Heart right ventricle (tissue), 16 donors: ENCODE data around the gene FERMT2. TPM values are rescaled to one million over a fixed set of nuclear protein-coding genes. Genes with fewer than 3 reads are reported as not detected.

Experiments used
- ATAC-seq, 8 donors: fragments of 200-7000 bp; cut with Tn5 transposase; one replicate each; pipeline ENCODE4 v1.9.1; 2020; ENCODE audit warnings: mild to moderate bottlenecking in 8 of 8, moderate library complexity in 8 of 8, moderate number of reproducible peaks in 1 of 8
- DNase-seq, 2 donors: peaks; one replicate each; pipeline ENCODE4 v3.0.0-alpha.2; 2020
- H3K27ac ChIP-seq, 10 donors: fragments of 200-600 bp; sonication (generic) in 2 of 10; one replicate each; pipeline versions ENCODE4 v1.5.0 to v1.8.0; 2020 to 2022; ENCODE audit warnings: mild to moderate bottlenecking in 3 of 10
- H3K27me3 ChIP-seq, 7 donors: fragments of 200-600 bp; one replicate each; pipeline ENCODE4 v1.8.0; 2021 to 2022; ENCODE audit warnings: mild to moderate bottlenecking in 2 of 7
- H3K36me3 ChIP-seq, 9 donors: fragments of 200-600 bp; sonication (generic) in 1 of 9; one replicate each; pipeline versions ENCODE4 v1.5.0 to v1.8.0; 2020 to 2022; ENCODE audit warnings: mild to moderate bottlenecking in 2 of 9
- H3K4me1 ChIP-seq, 9 donors: fragments of 200-600 bp; sonication (generic) in 1 of 9; one replicate each; pipeline versions ENCODE4 v1.5.0 to v1.8.0; 2020 to 2022; ENCODE audit warnings: mild to moderate bottlenecking in 4 of 9
- H3K4me3 ChIP-seq, 10 donors: fragments of 200-600 bp; sonication (generic) in 2 of 10; one replicate each; pipeline versions ENCODE4 v1.5.0 to v1.8.0; 2020 to 2022; ENCODE audit warnings: mild to moderate bottlenecking in 7 of 10, moderate library complexity in 2 of 10
- H3K9me3 ChIP-seq, 11 donors: fragments of 200-600 bp in 10 of 11; sonication (generic) in 2 of 11; one replicate each; pipeline versions ENCODE4 v1.5.0 to v1.8.0; 2013 to 2022; ENCODE audit warnings: mild to moderate bottlenecking in 2 of 11, control low read depth in 1 of 11, moderate library complexity in 1 of 11
- WGBS, 2 donors: extraction: QIAGEN DNeasy Blood & Tissue Kit; methylation state at CpG; one replicate each; pipeline ENCODE4 v1.1.7; 2013; ENCODE audit warnings: inconsistent platforms in 1 of 2; 5-methylcytosine and 5-hydroxymethylcytosine counted together
- intact Hi-C, 10 donors: fragments of 100-400 bp; cut with DNase I; formaldehyde crosslinking; loops; one replicate each; pipeline versions ENCODE4 v1.11.1 to v1.14.2; 2022
- polyA plus RNA-seq, 2 donors: library from polyadenylated mRNA; stranded (reverse); fragments of 200-250 nt; gene quantifications; one replicate each; pipeline ENCODE4 v1.2.3, GENCODE V29; 2013
- total RNA-seq, 10 donors: library from RNA; stranded (reverse); fragmentation: NEBNext Ultra II Directional in 3 of 10; extraction: Animal tissue kit (Norgen Biotek cat#: 25700) in 3 of 10; gene quantifications; one replicate each; pipeline versions ENCODE4 v1.2.1 to v1.2.4, GENCODE V29; 2021 to 2023
- TF ChIP-seq, protein P1 (sequence below), 9 donors: fragments of 200-600 bp; sonication (generic) in 2 of 9; IDR thresholded peaks; one replicate each; pipeline versions ENCODE4 v1.5.0 to v1.8.0; 2021 to 2022; ENCODE audit warnings: antibody characterized with exemption in 9 of 9, mild to moderate bottlenecking in 5 of 9, moderate library complexity in 1 of 9
- donor health status: Arrhythmogenic right ventricular cardiomyopathy.
- donor health status: ischemic (EF 13 %, LVEDD 7.1; RV severe dilation, severe dysfunction).
- donor health status: healthy with polysubstance abuse.
- donor health status: DM: no; HTN: yes; CAD: no.
- donor health status: DM: no; HTN: no; CAD: no.
- donor health status: ischemic (EF 25% LVEDD 6.9; RV normal size, moderate dysfunction).
- donor health status: ischemic (EF 25% LVEDD 5.7; RV mildly dilated, moderate dysfunction).
- donor health status: healthy.
- donor health status: DM: yes; HTN: yes; CAD: no.
- donor health status: Ischemic cardiomyopathy.
- donor health status: ischemic (EF 35%, LVEDD 5.7; RV mildly dilated, moderate dysfunction).
- donor health status: nonischemic (EF 11% LVEDD 7.7; RV severe dilation, severe dysfunction).
- donor health status: DM: yes; HTN: yes; CAD: no.
- donor health status: PGD.
- donor health status: ischemic (EF 29% LVEDD 5.4; RV normal size, mild dysfunction).
- donor health status: nonischemic (EF 23%, LVEDD 6.1; RV moderate dilation, normal function).

FERMT2 gene
- total and polyA plus RNA-seq, 12 donors = 45.7 to 175 (median 111) TPM

DNA sequence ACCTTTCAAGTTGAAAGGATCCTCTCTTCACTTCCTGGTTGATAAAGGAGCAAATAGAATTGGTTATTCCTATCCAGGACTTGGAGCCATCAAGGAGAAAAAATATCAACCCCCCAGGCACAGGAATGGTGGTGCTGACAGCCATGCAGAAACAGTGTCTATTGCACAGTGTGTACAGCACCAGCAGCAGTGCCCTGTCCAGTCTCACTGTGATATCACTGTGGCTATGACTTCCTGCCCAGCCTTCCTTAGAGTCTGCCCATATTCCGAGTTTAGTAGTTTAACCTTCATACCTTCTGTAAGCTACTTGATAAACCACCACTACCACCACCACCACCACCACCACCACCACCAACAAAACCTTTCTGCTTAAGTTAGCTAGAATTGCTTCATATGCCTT is 45.1 kb upstream of the FERMT2 start:
- no peaks in the 10 kb centered on the region for H3K4me1 ChIP-seq
- no peaks in the 10 kb centered on the region for H3K27me3 ChIP-seq
- 63 to 68% methylated on average over 1 of the region's 1 CpG for WGBS, 2 donors
- DNase-seq = no peak
- H3K9me3 ChIP-seq = no peaks in the 10 kb centered on the region
- TF ChIP-seq, protein P1, sequence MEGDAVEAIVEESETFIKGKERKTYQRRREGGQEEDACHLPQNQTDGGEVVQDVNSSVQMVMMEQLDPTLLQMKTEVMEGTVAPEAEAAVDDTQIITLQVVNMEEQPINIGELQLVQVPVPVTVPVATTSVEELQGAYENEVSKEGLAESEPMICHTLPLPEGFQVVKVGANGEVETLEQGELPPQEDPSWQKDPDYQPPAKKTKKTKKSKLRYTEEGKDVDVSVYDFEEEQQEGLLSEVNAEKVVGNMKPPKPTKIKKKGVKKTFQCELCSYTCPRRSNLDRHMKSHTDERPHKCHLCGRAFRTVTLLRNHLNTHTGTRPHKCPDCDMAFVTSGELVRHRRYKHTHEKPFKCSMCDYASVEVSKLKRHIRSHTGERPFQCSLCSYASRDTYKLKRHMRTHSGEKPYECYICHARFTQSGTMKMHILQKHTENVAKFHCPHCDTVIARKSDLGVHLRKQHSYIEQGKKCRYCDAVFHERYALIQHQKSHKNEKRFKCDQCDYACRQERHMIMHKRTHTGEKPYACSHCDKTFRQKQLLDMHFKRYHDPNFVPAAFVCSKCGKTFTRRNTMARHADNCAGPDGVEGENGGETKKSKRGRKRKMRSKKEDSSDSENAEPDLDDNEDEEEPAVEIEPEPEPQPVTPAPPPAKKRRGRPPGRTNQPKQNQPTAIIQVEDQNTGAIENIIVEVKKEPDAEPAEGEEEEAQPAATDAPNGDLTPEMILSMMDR (IDR thresholded peaks at IDR 0.05) = no peak
- ATAC-seq = peak in 2 of 8 donors; percentile 59
- H3K36me3 ChIP-seq = no peaks in the 10 kb centered on the region
- no peak overlapping the region for H3K4me3 ChIP-seq
- intact Hi-C loops = no loop called here
- no peak overlapping the region for H3K27ac ChIP-seq

GRCh38 chr14:52992236-52992870 is 41.5 kb upstream of the FERMT2 start:
- 75 to 89% methylated on average over 1 of the region's 1 CpG for WGBS, 2 donors
- H3K4me1 ChIP-seq = no peaks in the 10 kb centered on the region

DNA sequence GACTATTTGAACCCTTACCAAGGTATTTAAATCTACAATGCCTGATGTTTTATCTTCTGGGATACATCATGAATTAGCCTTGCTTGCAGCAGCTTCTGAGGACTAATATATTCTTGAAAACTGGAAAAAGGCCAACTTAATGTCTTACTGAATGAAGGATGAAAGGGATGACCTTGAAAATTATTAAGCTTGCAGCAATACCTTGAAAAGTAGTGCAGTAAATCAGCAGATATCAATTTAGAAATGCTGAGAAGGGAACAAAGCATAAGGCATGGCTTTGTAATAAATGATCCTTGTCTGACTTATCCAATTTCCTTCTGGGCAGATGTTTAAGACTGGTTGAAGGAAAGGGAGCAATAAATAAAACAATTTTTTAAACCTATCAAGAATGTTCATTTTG is 37.3 kb upstream of the FERMT2 start:
- intact Hi-C loops = no loop called here
- H3K36me3 ChIP-seq = no peaks in the 10 kb centered on the region
- no peaks in the 10 kb centered on the region for H3K27me3 ChIP-seq
- no peak overlapping the region for H3K4me3 ChIP-seq
- H3K4me1 ChIP-seq = no peaks in the 10 kb centered on the region
- no peak overlapping the region for H3K27ac ChIP-seq
- DNase-seq (no peak), ATAC-seq (no peak)
- TF ChIP-seq, protein P1 (IDR thresholded peaks at IDR 0.05) = no peak
- no peaks in the 10 kb centered on the region for H3K9me3 ChIP-seq

More at GRCh38 chr14:52992236-52992870, 41.5 kb upstream of the FERMT2 start:
- Histone ChIP-seq H3K4me3 (no peak overlapping the region), H3K27me3 (no peaks in the 10 kb centered on the region), H3K9me3 (no peaks in the 10 kb centered on the region), H3K27ac (no peak overlapping the region), H3K36me3 (no peaks in the 10 kb centered on the region)
- TF ChIP-seq, protein P1 (IDR thresholded peaks at IDR 0.05) = no peak
- ATAC-seq (no peak), DNase-seq (no peak)
- intact Hi-C loops = no loop called here

- Histone ChIP-seq H3K36me3 (no peaks in the 10 kb centered on the region), H3K4me3 (no peak overlapping the region), H3K27me3 (no peaks in the 10 kb centered on the region), H3K4me1 (no peaks in the 10 kb centered on the region), H3K27ac (no peak overlapping the region), H3K9me3 (no peaks in the 10 kb centered on the region)
- DNase-seq = no peak
- intact Hi-C loops = no loop called here
- no peak for ATAC-seq
- TF ChIP-seq, protein P1 (IDR thresholded peaks at IDR 0.05) = no peak
- WGBS, 2 donors = 56 to 84% methylated on average over 3 of the region's 3 CpGs
Measured at GRCh38 chr14:52987514-52987913, 36.7 kb upstream of the FERMT2 start.
